ENCODE measurements around the gene ACOX3. TPM values are rescaled to one million over a fixed set of nuclear protein-coding genes. Genes with fewer than 3 reads are reported as not detected.
"Not testable (repeated sequence)": the region's sequence is repeated elsewhere in the genome, so short reads cannot be mapped to it uniquely, and the experiment has no call there.

Gene ACOX3
- 27.8 TPM for total RNA-seq

DNA sequence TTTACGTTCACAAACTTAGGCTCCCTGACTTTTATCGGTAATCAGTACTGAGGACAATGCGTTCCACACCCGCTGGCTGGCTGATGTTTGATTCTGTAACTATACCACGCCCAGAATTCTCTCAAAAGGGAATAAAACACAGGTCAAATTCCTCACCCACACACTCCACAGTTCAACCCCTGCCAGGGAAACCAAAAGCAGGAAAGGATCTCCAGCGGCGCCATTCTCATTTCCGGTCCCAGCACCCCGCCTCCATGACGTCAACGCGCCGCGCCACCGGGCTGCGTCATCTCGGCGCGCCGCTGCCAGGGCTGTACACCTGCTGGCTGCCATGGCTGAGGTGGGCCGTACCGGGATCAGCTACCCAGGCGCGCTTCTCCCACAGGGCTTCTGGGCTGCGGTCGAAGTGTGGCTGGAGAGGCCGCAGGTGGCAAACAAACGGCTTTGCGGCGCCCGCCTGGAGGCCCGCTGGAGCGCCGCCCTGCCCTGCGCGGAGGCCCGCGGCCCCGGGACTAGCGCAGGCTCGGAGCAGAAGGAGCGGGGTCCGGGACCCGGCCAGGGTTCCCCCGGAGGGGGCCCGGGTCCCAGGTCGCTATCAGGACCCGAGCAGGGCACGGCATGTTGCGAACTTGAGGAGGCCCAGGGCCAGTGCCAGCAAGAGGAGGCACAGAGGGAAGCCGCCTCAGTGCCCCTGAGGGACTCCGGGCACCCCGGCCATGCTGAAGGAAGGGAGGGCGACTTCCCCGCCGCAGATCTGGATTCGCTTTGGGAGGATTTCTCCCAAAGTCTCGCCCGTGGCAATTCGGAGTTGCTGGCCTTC is at the start of gene ACOX3, which contains the start of gene TRMT44:
Gene ACOX3 (minus strand): TSS at position 232 of the 820 bp plus-strand sequence. CDS start 24,202 bp downstream, outside the sequence.
Gene TRMT44 (plus strand): TSS at position 286 of the 820 bp plus-strand sequence. CDS start 46 bp downstream, at position 332.
- DNase-seq (ENCODE audit: low spot score) (peak; percentile 94), ATAC-seq (peak; percentile 96)
- intact Hi-C loops (cut with DNase I), result no loop called here

DNA sequence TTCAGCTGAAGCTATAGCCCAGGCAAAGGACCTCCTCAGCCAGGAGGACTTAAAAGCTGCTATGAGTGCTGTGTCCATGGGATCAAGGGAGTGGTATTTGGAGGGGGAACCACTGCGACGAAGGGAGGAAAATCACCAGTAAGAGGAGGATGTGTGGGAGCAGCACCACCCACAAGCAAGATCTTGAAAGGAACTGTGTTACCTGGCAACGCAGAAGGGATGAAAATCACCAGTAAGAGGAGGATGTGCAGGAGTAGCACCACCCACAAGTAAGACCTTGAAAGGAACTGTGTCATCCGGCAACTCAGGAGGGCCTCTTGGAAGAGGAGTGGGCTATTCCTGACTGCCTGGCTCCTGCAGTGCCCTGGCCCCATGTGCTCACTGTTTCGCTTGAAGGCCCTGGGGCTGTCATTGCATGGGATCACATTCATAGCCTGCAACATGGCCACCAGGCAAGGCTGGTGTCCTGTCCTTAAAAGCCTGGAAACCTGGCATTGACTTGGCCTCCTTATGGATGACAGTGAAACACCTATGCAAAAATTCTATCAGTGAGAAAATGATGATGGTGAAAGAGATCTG is 48.4 kb upstream of the ACOX3 start:
- intact Hi-C loops (cut with DNase I), result no loop called here
- ATAC-seq (no peak), DNase-seq (ENCODE audit: low spot score) (no peak)

DNA sequence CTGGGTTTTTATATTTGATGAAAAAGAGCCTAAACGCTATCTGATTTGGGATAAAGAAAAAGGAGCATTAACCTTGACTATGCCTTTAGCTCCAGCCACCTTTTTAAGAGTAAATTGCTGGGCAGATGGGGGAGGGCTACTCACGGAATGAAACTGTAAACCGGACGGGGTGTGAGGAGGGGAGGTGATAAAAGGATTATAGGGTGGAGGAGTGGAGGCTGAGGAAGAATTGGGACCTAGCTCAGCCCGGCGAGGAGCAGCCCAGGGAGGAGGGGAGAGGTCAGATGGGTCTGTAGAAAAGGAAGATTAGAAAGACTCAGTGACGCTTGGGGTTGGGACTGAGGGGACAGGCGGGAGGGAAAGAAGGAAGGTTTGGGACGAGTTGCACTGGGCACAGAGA is 46.1 kb upstream of the ACOX3 start:
- intact Hi-C loops (cut with DNase I); ATAC-seq; DNase-seq (ENCODE audit: low spot score): not testable (repeated sequence)

DNA sequence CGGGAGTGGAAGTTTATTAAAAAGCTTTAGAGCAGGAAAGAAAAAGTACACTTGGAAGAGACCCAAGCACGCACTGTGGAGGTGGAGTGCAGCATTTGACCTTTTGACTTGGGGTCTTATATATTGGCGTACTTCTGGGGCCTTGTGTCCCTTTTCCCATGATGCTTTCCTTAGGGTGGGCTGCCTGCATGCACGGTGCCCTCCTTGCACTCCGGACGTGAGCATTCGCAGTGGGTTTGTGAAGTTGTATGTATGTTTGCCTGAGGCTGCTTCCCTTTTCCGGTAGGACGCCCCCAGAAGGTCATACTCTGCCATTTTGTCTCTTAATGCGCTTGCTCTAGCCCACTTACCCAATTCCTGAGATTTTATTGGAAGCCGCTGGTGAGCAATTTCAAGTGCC is 39.7 kb upstream of the ACOX3 start:
- ATAC-seq, result no peak
- intact Hi-C loops (cut with DNase I), result no loop called here
- no peak for DNase-seq (ENCODE audit: low spot score)

DNA sequence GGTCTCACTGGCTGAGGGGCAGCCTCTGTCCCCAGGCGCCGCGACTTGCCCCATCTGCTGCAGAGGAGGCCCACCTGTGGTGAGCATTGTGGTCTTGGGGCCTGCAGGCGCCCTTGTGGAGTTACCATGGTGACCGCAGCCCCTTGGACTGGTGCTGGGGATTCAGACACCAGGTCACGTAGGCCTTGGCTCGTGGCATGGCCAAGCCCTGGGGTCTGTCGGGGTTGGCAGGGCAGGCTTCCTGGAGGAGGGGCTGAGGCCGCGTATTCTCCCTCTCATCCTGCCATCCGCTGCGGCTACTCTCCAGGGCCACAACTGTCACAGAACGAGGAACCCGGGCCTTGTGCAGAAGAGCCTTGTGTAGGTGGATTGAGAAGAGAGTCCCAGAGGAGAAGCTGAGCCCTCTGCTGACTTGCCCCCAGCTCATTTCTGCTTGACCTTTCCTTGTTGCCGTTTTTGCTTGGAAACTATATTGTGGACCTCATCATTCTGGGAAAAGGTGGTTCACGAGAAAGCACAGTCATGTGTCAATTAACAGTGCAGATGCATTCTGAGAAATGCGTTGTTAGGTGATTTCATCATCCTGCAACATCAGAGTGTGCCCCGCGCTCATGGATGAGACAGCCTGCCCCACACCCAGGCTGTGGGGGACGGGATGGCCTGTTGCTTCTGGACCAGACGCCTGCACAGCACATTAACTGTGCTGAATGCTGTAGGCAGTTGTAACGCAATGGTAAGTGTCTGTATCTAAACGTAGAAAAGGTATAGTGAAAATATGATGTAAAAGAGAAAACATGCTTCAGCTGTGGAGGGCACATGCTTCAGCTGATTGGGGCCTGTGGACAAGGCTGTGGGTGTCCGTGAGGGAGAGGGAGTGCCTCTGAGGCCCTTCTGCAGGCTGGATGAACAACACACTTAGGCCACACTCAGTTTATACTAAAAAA is 38.5 kb upstream of the ACOX3 start:
- DNase-seq (ENCODE audit: low spot score) (no peak), ATAC-seq (no peak)
- intact Hi-C loops (cut with DNase I), result no loop called here

DNA sequence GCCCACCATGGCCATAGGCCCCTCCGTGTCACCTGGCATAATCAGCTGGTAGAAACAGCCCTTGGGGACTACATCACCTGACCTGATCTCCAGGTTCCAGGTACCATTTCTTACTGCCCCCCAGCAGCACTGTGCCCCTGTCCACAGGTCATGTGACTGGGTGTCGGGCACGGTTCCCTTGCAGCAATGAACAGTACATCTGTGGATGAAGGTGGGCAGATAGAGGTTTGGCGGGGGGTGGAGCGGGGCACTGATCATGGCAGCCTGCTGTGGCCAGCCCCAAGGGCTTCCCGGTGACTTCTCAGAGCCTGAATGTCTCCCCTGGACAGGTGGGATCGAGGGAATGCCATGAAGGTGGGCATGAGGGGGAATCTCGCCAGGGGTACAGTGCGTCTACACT is 37.8 kb upstream of the ACOX3 start:
- ATAC-seq, result no peak
- intact Hi-C loops (cut with DNase I), result no loop called here
- no peak for DNase-seq (ENCODE audit: low spot score)

DNA sequence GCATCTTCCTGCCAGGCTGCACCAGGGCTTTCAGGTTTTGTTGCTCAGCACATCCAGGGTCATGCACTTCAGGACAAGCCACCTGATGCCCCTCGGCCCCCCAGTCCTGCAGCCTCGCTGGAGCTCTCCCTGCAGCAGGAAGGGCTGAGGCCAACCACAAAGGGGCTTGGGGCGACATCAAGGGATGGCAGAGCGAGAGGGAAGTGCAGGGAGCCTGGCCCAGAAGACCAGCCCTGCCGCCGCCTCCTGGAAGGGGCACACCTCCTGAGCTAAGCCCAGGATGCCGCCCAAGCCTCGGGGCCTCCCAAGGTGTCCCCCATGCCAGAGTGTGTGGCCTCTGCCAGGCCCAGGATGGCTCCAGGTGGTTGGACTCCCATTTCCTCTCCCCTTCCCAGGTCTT is 37.2 kb upstream of the ACOX3 start:
- ATAC-seq, result no peak
- no peak for DNase-seq (ENCODE audit: low spot score)
- intact Hi-C loops (cut with DNase I), result no loop called here

DNA sequence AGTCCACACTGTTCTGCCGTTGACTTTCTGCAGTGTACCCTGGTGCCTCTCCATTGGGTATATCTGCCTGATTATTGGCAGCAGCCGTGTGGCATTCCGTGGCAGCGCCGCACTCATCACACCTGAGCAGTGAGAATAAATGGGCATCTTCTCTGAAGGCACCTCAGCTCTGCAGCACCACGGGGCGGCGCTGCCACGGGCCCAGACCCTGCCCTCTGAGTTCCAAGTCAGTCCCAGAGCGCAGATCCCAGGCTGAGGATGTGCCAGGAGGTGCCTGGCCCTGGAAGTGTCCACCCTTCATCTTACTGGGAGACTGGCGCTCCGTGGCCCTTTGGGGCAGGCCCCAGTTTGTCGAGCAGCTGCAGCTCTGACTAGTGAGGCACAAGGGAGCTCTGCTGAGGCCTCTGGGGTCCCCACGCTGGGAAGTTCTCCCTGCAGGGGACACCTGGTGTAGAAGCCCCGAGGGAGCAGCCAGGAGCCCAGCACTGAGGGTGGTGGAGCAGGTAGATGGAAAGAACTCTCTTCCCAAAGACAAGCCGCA is 36.6 kb upstream of the ACOX3 start:
- DNase-seq (ENCODE audit: low spot score) (no peak), ATAC-seq (no peak)
- intact Hi-C loops (cut with DNase I), result no loop called here

DNA sequence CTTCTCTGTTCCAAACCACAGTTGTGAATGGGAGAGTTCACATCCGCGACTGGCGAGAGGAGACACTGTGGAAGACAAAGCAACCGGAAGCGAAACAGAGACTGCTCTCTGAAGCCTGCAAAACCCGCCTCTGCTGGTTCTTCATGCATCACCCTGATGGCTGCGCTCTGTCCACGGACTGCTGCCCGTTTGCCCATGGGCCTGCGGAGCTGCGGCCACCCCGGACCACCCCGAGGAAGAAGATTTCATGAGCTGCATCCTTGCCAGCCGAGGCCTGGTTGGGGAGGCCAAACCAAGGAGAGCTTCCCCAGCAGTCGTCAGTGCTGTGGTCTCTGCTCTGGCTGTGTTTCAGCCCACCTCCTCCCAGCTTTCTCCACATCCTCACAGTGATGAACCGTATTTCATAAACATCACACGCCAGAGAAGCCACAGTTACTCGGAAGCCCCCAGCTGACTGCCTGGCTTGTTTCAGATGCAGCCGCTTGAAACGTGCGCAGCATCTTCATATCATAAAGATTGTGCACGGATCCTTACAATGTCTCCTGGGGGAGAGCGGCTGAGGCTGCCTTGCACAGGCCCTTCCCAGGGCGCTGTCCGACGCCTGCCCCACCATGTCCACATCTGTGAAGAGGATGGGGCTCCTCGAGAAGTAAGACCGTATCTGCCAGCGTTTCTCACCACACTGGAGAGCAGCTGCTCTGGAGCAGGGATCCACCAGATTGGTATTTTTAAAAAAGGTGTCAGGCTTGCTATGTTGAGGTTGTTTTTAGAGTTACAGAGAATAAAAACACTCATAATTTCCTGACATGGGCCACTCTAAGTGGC is 35.4 kb upstream of the ACOX3 start:
- intact Hi-C loops (cut with DNase I), result no loop called here
- ATAC-seq (no peak), DNase-seq (ENCODE audit: low spot score) (no peak)

DNA sequence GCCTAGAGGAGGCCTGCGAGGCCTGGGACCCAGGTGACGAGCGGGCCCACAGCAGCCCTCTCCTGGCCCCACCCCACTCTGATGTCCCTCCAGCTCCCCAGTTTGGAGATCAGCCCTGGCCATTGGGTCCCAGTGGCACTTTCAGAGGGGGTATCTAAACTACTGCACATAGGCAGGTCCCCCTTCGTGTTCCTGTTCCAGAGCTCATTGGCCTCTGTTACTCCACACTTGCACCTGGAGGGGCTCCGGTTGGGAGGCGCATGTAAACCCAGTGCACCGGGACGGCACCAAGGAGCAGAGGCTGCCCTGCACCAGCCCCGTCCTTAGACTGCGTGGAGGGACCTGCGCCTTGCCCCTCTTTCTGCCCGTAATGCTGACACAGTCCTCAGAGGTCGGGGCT is 34.3 kb upstream of the ACOX3 start:
- DNase-seq (ENCODE audit: low spot score), result no peak
- intact Hi-C loops (cut with DNase I), result no loop called here

DNA sequence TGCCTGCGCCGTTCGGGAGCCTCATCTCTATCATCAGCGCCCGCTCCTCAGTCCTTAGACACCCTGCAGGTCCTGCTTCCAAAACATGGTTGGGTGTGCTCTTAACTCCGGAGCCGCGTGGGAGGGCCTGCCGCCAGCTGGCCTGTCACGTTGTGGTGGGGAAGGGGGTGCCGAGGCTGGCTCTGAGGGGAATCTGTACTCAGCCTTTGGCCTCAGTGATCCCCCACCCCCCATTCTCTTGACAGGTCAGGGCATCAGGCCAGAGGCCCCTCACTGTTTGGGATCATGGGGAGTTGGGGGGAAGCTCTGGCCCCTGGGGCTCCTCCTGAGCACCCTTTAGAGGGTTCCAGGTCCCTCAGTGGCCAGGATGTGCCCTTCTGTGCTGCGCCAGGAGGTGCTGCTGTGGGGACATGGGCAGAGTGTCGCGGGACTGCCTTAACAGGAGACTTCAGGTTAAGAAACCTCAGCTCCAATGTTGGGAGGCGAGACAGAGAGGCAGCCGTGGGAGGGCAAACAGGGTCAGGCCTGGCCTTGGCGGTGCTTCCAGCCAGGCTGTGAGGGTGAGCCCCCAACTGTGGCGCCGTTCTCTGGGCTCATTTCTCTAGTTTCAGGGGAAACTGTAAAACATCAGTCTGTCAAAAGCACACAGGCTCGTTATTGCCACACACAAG is 33.5 kb upstream of the ACOX3 start:
- no peak for DNase-seq (ENCODE audit: low spot score)
- intact Hi-C loops (cut with DNase I), result no loop called here
- peak; percentile 6 for ATAC-seq

More for the DNA sequence above, 34.3 kb upstream of the ACOX3 start:
- no peak for ATAC-seq

DNA sequence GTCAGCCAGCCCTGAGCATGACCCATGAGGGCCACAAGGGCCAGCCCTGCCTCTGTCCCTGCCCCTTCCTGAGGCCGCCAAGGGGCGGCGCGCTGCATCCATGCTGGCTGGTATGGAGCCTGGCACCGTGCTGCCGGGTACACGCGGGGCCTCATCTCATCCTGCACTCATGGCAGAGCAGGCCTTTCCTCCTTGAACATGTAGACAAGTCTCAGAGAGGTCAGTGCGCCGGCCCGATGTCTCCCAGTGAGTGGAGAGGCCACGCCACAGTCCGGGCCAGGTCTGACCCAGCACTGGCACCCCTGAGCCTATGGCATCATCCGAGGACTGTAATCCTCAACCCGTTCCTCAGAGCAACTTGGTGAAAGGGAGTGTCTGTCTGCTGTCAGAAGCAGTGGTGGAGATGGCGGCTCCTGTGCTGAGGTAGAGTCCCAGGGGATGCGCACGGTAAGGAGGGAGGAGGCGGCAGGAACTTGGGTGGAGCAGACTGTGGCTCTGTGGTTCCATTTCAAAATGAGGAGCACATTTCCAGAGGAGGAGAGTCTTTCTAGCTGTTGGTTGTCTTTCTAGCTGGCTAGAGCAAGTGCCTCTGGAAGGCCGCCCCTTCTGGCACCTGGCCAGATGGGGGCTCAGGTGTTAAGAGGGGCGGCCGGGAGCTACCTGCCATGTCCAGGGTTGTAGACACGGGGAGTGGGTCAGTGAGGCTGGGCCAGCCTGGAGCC is 32.8 kb upstream of the ACOX3 start:
- DNase-seq (ENCODE audit: low spot score), result no peak
- intact Hi-C loops (cut with DNase I), result no loop called here
- ATAC-seq, result peak; percentile 64

DNA sequence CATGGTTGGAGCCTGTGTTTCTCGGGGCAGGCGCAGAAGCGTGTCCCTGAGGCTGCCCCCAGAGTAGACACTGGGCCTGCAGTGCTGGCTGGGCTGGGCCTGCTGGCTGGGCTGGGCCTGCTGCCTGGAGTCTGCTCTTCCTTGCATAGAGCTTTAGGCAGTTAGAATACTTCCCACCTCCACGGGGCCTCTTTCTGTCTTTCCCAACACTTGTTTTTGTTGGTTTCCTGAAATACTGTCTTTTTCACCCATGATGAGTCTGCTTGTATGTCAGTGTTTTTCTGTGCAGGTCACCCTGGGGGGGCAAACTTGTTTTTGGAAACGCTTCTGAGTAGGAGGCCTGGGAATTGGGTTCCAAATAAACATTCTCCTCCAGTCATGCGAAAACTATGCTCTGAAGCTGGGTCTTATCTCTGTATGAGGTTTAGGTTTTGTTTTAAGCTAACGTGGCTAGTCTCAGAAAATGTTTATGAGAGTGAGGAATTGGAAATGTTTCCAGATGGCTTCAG is 32.2 kb upstream of the ACOX3 start:
- DNase-seq (ENCODE audit: low spot score) (no peak), ATAC-seq (peak; percentile 79)
- intact Hi-C loops (cut with DNase I), result no loop called here

DNA sequence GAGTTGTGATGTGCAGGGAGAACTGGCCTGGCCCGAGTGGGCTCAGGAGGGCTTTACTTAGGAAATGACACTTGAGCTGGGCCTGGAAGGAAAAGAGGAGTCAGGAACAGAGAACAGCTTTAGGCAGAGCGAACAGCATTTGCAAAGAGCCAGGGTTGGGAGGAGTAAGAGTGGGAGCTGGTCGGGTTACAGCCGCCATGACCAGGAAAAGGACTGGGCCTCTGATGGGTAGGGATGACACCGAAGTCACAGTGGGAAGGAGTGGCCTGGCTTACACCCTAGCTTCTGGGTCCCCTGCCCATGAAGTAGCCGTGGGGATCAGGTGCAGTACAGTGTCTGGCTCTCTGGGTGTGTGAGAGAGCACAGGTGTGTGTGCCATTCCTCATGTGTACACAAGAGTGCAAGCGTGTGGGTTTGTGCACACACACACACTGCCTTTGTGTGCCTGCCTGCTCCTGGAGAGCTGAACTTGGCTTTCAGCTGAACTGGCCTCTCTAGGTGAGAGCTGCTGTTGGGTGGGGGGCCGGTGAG is 31.7 kb upstream of the ACOX3 start:
- intact Hi-C loops (cut with DNase I), result no loop called here
- ATAC-seq (no peak), DNase-seq (ENCODE audit: low spot score) (no peak)

DNA sequence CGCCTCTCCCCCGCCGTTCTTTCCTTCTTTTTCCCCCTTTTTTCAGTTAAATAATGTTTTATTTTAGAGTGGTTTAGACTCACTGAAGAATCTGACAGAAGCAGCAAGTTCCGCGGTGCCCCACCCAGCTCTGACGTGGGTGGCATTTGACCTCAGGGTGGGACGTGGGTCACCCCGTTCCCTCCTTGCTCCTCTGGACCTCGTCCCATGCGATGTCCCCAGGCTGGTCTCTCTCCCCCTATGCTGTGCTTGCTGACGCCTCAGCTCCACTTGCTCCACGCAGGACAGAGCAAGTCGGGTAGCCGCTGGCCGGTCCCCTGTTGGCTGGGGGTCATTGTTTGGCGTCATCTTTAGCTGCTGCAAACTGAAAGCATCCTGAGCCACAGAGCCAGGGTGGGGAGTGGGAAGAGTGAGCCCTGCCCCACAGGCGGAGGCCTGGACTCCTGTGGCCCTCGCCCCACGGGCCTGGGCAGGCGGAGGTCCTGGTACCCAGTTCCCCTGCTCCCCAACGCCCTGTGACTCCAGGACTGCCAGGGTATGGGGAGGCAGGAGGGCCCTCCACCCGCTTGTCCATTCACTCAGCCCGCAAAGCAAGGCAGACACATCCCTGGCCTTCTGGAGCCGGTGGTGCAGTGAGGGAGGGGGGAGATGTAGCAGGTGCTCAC is 30.8 kb upstream of the ACOX3 start:
- ATAC-seq (no peak), DNase-seq (ENCODE audit: low spot score) (no peak)
- intact Hi-C loops (cut with DNase I), result no loop called here

DNA sequence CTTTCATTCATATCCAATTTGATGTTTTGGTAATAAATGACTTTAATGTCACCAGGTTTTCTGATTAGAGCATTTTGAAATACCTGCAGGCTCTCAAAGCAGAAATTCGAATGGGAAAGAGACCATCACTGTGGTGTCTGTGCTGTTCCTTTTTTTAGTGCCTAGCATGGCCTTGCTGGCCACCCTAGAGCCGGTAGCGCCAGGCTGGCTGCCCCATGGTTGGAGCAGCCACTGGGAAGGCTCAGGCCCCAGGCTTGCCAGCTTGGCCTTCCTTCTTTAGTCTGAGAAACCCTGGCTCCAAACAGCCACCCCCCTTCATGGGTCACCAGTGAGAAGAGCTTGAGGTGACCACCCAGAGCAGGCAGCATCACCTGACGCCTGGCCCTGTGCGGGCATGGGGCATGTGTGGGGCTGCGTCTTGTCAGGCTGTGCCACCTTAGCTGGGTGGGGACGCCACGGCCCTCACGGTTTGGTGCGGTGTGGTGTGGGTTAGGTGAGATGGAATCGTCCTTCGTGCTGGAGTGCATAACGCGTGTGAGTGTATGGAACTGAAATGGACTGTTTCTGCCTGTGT is 30.0 kb upstream of the ACOX3 start:
- intact Hi-C loops (cut with DNase I), result no loop called here
- ATAC-seq (no peak), DNase-seq (ENCODE audit: low spot score) (no peak)
